CD14-positive monocyte (primary cell): ENCODE data around the gene COL9A3. TPM values are rescaled to one million over a fixed set of nuclear protein-coding genes. Genes with fewer than 3 reads are reported as not detected.

Experiments used
- DNase-seq, 3 donors: peaks; one replicate each; pipeline ENCODE4 v3.0.0-alpha.2; 2011 to 2022
- H2AFZ ChIP-seq: 2 replicates; pipeline ENCODE4 v1.6.0; 2012; ENCODE audit warnings: mild to moderate bottlenecking, low read depth, low read length, inconsistent platforms; ENCODE audit not compliant: insufficient read depth, poor library complexity, severe bottlenecking
- H3K27ac ChIP-seq, 2 donors: 1 replicate in 1 of 2; 2 replicates in 1 of 2; pipeline ENCODE4 v1.5.1; 2012 to 2013; ENCODE audit warnings: low read length in 2 of 2, control low read depth in 1 of 2, inconsistent platforms in 1 of 2, low read depth in 1 of 2, mild to moderate bottlenecking in 1 of 2
- H3K27me3 ChIP-seq, 2 donors: one replicate each; pipeline versions ENCODE4 v1.6.0 to v1.6.1; 2011 to 2013; ENCODE audit warnings: low read length in 2 of 2; ENCODE audit not compliant: control insufficient read depth in 2 of 2, insufficient read depth in 2 of 2
- H3K36me3 ChIP-seq, 2 donors: replicated peaks in 1 of 2; 1 replicate in 1 of 2; 2 replicates in 1 of 2; pipeline versions ENCODE4 v1.5.1 to v1.6.1; 2012 to 2013; ENCODE audit warnings: low read length in 2 of 2, control low read depth in 1 of 2, inconsistent platforms in 1 of 2, mild to moderate bottlenecking in 1 of 2; ENCODE audit not compliant: insufficient read depth in 2 of 2, control insufficient read depth in 1 of 2
- H3K4me1 ChIP-seq, 2 donors: 1 replicate in 1 of 2; 2 replicates in 1 of 2; pipeline versions ENCODE4 v1.5.1 to v1.6.1; 2012 to 2013; ENCODE audit warnings: low read length in 2 of 2, control low read depth in 1 of 2, inconsistent platforms in 1 of 2, mild to moderate bottlenecking in 1 of 2, moderate library complexity in 1 of 2; ENCODE audit not compliant: insufficient read depth in 2 of 2, control insufficient read depth in 1 of 2
- H3K4me2 ChIP-seq: replicated peaks from 2 replicates; pipeline ENCODE3; 2012; ENCODE audit warnings: low read length, moderate library complexity, mild to moderate bottlenecking; ENCODE audit not compliant: poor library complexity, severe bottlenecking; ENCODE audit errors: extremely low read depth
- H3K4me3 ChIP-seq, 3 experiments: fragments of 200-600 bp in 1 of 3; sonication (generic) in 1 of 3; replicated peaks in 1 of 3; 1 replicate in 2 of 3; 2 replicates in 1 of 3; pipeline ENCODE4 v1.5.1; 2011 to 2013; ENCODE audit warnings: low read length in 3 of 3, mild to moderate bottlenecking in 3 of 3, control low read depth in 2 of 3, low read depth in 2 of 3, inconsistent platforms in 1 of 3, moderate library complexity in 1 of 3
- H3K79me2 ChIP-seq: 2 replicates; pipeline ENCODE4 v1.6.0; 2012; ENCODE audit warnings: mild to moderate bottlenecking, control low read depth, inconsistent platforms, low read length, moderate library complexity; ENCODE audit not compliant: insufficient read depth
- H3K9ac ChIP-seq: 2 replicates; pipeline ENCODE4 v1.6.0; 2017; ENCODE audit warnings: low read length, mild to moderate bottlenecking; ENCODE audit not compliant: insufficient read depth, poor library complexity, severe bottlenecking
- H3K9me3 ChIP-seq, 2 donors: replicated peaks in 1 of 2; 1 replicate in 1 of 2; 2 replicates in 1 of 2; pipeline versions ENCODE4 v1.5.1 to v1.6.1; 2012 to 2013; ENCODE audit warnings: low read length in 2 of 2, control low read depth in 1 of 2; ENCODE audit not compliant: control insufficient read depth in 1 of 2, insufficient read depth in 1 of 2
- H4K20me1 ChIP-seq: 2 replicates; pipeline ENCODE4 v1.6.0; 2012; ENCODE audit warnings: mild to moderate bottlenecking, low read length, control low read depth, moderate library complexity; ENCODE audit not compliant: insufficient read depth
- H3K27ac Mint-ChIP-seq, 7 donors: one replicate each; pipeline ENCODE4 v1.8.0; 2020; ENCODE audit warnings: mild to moderate bottlenecking in 7 of 7, mixed read lengths in 7 of 7, moderate library complexity in 6 of 7, inconsistent platforms in 2 of 7
- H3K27me3 Mint-ChIP-seq, 3 donors: one replicate each; pipeline ENCODE4 v1.8.0; 2021 to 2022; ENCODE audit warnings: low read depth in 3 of 3, mild to moderate bottlenecking in 3 of 3, mixed read lengths in 3 of 3, moderate library complexity in 3 of 3, inconsistent platforms in 1 of 3
- H3K36me3 Mint-ChIP-seq, 2 donors: one replicate each; pipeline ENCODE4 v1.8.0; 2020; ENCODE audit warnings: mixed read lengths in 2 of 2, inconsistent platforms in 1 of 2, mild to moderate bottlenecking in 1 of 2
- H3K4me1 Mint-ChIP-seq: one replicate; pipeline ENCODE4 v1.8.0; 2020; ENCODE audit warnings: mild to moderate bottlenecking, mixed read lengths
- H3K4me3 Mint-ChIP-seq, 2 donors: one replicate each; pipeline ENCODE4 v1.8.0; 2020; ENCODE audit warnings: mild to moderate bottlenecking in 2 of 2, mixed read lengths in 2 of 2, moderate library complexity in 1 of 2
- H3K9me3 Mint-ChIP-seq, 7 donors: one replicate each; pipeline ENCODE4 v1.8.0; 2020 to 2022; ENCODE audit warnings: mixed read lengths in 7 of 7, mild to moderate bottlenecking in 6 of 7, moderate library complexity in 6 of 7, inconsistent platforms in 2 of 7
- WGBS: methylation state at CpG from one replicate; pipeline ENCODE4 v1.1.5; 2013; ENCODE audit warnings: missing lambda C conversion rate; ENCODE audit not compliant: insufficient coverage; 5-methylcytosine and 5-hydroxymethylcytosine counted together
- intact Hi-C, 2 donors: fragments of 100-400 bp; cut with micrococcal nuclease; formaldehyde crosslinking; loops; one replicate each; pipeline versions ENCODE4 v1.15.0 to v1.15.1; 2023
- polyA plus RNA-seq, 3 donors: library from polyadenylated mRNA; depleted of rRNA in 1 of 3; unstranded in 2 of 3; stranded (reverse) in 1 of 3; fragments of 300-500 nt in 2 of 3; fragments of >200 nt in 1 of 3; fragmentation: Illumina TruSeq in 2 of 3; gene quantifications; 1 replicate in 2 of 3; 2 replicates in 1 of 3; pipeline ENCODE4 v1.2.3, GENCODE V29; 2012 to 2021
- TF ChIP-seq, protein P1 (sequence below): fragments of 200-600 bp; IDR thresholded peaks from one replicate; pipeline ENCODE4 v1.8.0; 2022; ENCODE audit warnings: antibody characterized with exemption, mild to moderate bottlenecking

Gene COL9A3
- polyA plus RNA-seq, 3 donors: 1.8 to 4.4 (median 2.6) TPM

DNA sequence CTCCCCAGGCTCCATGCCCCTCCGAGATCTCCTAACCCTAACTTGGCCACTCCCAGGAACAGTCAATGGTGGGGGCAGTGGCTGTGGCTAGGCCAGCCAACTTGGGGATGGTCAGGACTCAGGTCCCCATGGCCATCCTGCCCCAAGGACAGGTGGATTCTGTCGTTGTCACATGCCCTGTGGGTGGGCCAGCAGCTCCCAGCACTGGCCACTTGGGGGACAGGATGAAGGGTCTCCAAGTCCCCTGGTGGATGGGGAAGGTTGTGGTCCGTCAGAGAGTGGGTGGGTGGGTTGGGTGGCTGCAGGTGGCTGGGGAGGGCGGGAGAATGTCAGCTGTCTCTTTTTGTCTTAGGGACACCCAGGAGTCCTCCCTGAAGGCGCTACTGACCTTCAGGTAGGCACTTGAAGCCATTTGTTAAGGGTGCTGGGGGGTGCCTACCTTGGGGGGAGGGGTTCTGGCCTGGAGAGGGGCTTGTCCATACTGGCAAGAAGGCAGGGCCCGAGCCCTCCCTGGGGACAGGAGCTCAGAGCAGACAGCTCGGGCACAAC, 5.5 kb downstream of the COL9A3 start:
- Mint-ChIP-seq H3K4me3 (no peak overlapping the region), H3K27me3 (peaks cover 24 to 33% (median 29%) of the 10 kb centered on the region in 3 donors), H3K36me3 (no peaks in the 10 kb centered on the region), H3K4me1 (peaks cover 2% of the 10 kb centered on the region), H3K27ac (peak overlapping the region in 1 of 7 donors; percentile 35), H3K9me3 (peaks cover 0 to 13% (median 0%) of the 10 kb centered on the region in 7 donors)
- no peak for DNase-seq
- H2AFZ ChIP-seq: no peak overlapping the region
- no peak overlapping the region for H3K4me3 ChIP-seq
- peaks cover 11 to 23% of the 10 kb centered on the region in 2 donors for H3K27me3 ChIP-seq
- H3K79me2 ChIP-seq: no peaks in the 10 kb centered on the region
- H3K4me2 ChIP-seq: no peak overlapping the region
- H3K9ac ChIP-seq: no peak overlapping the region
- H3K36me3 ChIP-seq: no peaks in the 10 kb centered on the region
- no peak overlapping the region for H3K27ac ChIP-seq
- peaks cover 5% of the 10 kb centered on the region for H4K20me1 ChIP-seq
- intact Hi-C loops: no loop called here
- peaks cover 12 to 15% of the 10 kb centered on the region in 2 donors for H3K4me1 ChIP-seq
- WGBS: 72% methylated on average over 5 of the region's 7 CpGs
- TF ChIP-seq, protein P1, sequence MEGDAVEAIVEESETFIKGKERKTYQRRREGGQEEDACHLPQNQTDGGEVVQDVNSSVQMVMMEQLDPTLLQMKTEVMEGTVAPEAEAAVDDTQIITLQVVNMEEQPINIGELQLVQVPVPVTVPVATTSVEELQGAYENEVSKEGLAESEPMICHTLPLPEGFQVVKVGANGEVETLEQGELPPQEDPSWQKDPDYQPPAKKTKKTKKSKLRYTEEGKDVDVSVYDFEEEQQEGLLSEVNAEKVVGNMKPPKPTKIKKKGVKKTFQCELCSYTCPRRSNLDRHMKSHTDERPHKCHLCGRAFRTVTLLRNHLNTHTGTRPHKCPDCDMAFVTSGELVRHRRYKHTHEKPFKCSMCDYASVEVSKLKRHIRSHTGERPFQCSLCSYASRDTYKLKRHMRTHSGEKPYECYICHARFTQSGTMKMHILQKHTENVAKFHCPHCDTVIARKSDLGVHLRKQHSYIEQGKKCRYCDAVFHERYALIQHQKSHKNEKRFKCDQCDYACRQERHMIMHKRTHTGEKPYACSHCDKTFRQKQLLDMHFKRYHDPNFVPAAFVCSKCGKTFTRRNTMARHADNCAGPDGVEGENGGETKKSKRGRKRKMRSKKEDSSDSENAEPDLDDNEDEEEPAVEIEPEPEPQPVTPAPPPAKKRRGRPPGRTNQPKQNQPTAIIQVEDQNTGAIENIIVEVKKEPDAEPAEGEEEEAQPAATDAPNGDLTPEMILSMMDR: no peak
- H3K9me3 ChIP-seq: no peaks in the 10 kb centered on the region

DNA sequence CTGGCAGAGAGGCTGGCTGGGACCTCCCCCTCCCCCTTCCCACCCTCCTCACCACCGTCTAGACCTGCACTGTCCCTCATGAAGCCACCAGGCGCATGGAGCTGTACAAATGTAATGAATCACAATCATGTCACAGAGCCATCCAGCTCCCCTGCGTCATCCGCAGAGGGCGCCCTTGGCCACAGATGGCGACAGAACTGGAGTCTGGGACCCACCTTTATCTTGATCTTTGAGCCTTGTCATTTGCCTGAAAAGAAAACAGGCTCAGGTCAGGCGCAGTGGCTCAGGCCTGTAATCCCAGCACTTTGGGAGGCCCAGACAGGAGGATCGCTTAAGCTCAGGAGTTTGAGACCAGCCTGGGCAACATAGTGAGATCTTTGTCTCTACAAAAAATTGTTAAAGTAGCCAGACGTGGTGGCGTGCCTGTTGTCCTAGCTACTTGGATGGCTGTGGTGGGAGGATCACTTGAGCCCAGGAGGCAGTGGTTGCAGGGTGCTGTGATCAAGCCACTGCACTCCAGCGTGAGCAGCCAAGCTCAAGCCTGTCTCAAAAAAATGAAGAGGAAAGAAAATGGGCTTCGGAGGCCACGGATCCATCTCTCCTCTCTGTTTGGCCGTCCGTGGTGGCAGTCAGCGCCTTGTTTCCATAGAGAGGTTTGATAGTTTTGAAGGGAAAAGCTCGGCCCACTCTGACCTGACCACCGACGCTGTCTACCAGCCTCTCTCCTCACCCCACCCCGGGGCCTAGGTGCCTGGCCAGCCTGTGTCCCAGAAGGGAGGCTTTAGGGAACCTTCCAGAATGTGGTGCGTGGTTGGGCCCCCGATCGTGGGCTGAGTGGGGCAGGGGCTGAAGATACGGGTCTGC, 6.2 kb downstream of the COL9A3 start:
- DNase-seq: peak; percentile 42 to 66 (median 49)
- Mint-ChIP-seq H3K27me3 (peaks cover 18 to 26% (median 24%) of the 10 kb centered on the region in 3 donors), H3K4me3 (no peak overlapping the region), H3K9me3 (peaks cover 0 to 7% (median 0%) of the 10 kb centered on the region in 7 donors), H3K4me1 (peaks cover 2% of the 10 kb centered on the region), H3K36me3 (no peaks in the 10 kb centered on the region), H3K27ac (peak overlapping the region in 2 of 7 donors; percentile 35 to 38)
- Histone ChIP-seq H3K27me3 (peaks cover 4 to 16% of the 10 kb centered on the region in 2 donors), H3K9me3 (no peaks in the 10 kb centered on the region), H3K27ac (no peak overlapping the region), H4K20me1 (no peaks in the 10 kb centered on the region), H3K4me3 (no peak overlapping the region), H3K79me2 (no peaks in the 10 kb centered on the region), H3K4me1 (peaks cover 12 to 15% of the 10 kb centered on the region in 2 donors), H2AFZ (no peak overlapping the region), H3K9ac (no peak overlapping the region), H3K4me2 (no peak overlapping the region), H3K36me3 (no peaks in the 10 kb centered on the region)
- TF ChIP-seq, protein P1: peak; percentile 47
- intact Hi-C loops: no loop called here
- 69% methylated on average over 16 of the region's 24 CpGs for WGBS
